K562 (cell line): ENCODE data around the gene DNAJC15. TPM values are rescaled to one million over a fixed set of nuclear protein-coding genes. Genes with fewer than 3 reads are reported as not detected.

Source experiments
- ATAC-seq: fragments of 200-7000 bp; cut with Tn5 transposase; 3 replicates; pipeline ENCODE4 v1.9.1; 2020; ENCODE audit warnings: moderate library complexity
- BruUV-seq: library from RNA; stranded (reverse); fragments of 400-500 nt; replicated peaks from 2 replicates; lab custom pipeline; 2021; lab: Mats Ljungman, UMichigan
- CTCF ChIA-PET: fragments of 300-600 bp; formaldehyde crosslinking; extraction: SDS; loops from one replicate; lab custom pipeline; 2021; ENCODE audit warnings: low intra/inter-chr PET ratio; lab: Yijun Ruan, JAX
- POLR2A ChIA-PET: fragments of 300-600, 350-650 bp; sonication (Branson Sonifier 250); formaldehyde crosslinking; extraction: SDS; loops from one replicate; lab custom pipeline; 2021; ENCODE audit warnings: antibody characterized with exemption, inconsistent platforms; lab: Yijun Ruan, JAX
- DNase-seq, 4 experiments: peaks; one replicate each; pipeline versions ENCODE4 v3.0.0 to v3.0.0-alpha.2; 2011 to 2018; ENCODE audit warnings: low spot score in 3 of 4, mixed read lengths in 3 of 4; ENCODE audit errors: extremely low read depth in 1 of 4
- FAIRE-seq: peaks from 2 replicates; lab custom pipeline; 2011; peaks lifted over from hg19 to GRCh38; lab: Jason Lieb, UNC
- H2AFZ ChIP-seq: 2 replicates; pipeline ENCODE4 v1.6.0; 2011; ENCODE audit warnings: low read depth, low read length, control low read depth, inconsistent platforms
- H3K27ac ChIP-seq: fragments of 200-600 bp; 3 replicates; pipeline ENCODE4 v1.8.0; 2011; ENCODE audit warnings: low read depth, mild to moderate bottlenecking, control low read depth, inconsistent platforms, low read length, moderate library complexity, mixed read lengths; ENCODE audit errors: extremely low read depth
- H3K27me3 ChIP-seq, 2 experiments: fragments of 300-600 bp in 1 of 2; 2 replicates in 1 of 2; 3 replicates in 1 of 2; pipeline versions ENCODE4 v1.6.0 to v1.8.0; 2011; ENCODE audit warnings: inconsistent platforms in 2 of 2, low read length in 2 of 2, mild to moderate bottlenecking in 1 of 2, mixed read lengths in 1 of 2, moderate library complexity in 1 of 2; ENCODE audit not compliant: control insufficient read depth in 2 of 2, insufficient read depth in 2 of 2
- H3K36me3 ChIP-seq: fragments of 300-600 bp; 3 replicates; pipeline ENCODE4 v1.8.0; 2011; ENCODE audit warnings: mild to moderate bottlenecking, low read length, inconsistent platforms; ENCODE audit not compliant: control insufficient read depth, insufficient read depth
- H3K4me1 ChIP-seq, 2 experiments: fragments of 200-600 bp in 1 of 2; replicated peaks in 1 of 2; 2 replicates in 1 of 2; 3 replicates in 1 of 2; pipeline versions ENCODE4 v1.5.1 to v1.8.0; 2011; ENCODE audit warnings: inconsistent platforms in 2 of 2, low read length in 2 of 2, mild to moderate bottlenecking in 1 of 2, mixed read lengths in 1 of 2, moderate library complexity in 1 of 2; ENCODE audit not compliant: control insufficient read depth in 2 of 2, insufficient read depth in 2 of 2
- H3K4me2 ChIP-seq: 2 replicates; pipeline ENCODE4 v1.6.1; 2011; ENCODE audit warnings: low read length, control low read depth, inconsistent platforms, mixed read lengths; ENCODE audit not compliant: insufficient read depth
- H3K4me3 ChIP-seq: fragments of 200-600 bp; sonication (generic), shearing (Covaris generic); 2 replicates; pipeline ENCODE4 v1.5.1; 2016; ENCODE audit warnings: control low read depth, inconsistent platforms
- H3K79me2 ChIP-seq: fragments of 200-600 bp; 3 replicates; pipeline ENCODE4 v1.8.0; 2011; ENCODE audit warnings: low read length, inconsistent platforms; ENCODE audit not compliant: control insufficient read depth, insufficient read depth
- H3K9ac ChIP-seq, 2 experiments: 2 replicates each; pipeline versions ENCODE4 v1.6.0 to v1.6.1; 2011; ENCODE audit warnings: low read depth in 2 of 2, low read length in 2 of 2, control low read depth in 1 of 2, inconsistent platforms in 1 of 2, mild to moderate bottlenecking in 1 of 2, mixed read lengths in 1 of 2; ENCODE audit not compliant: insufficient read depth in 1 of 2
- H3K9me1 ChIP-seq: one replicate; pipeline ENCODE4 v1.6.0; 2011; ENCODE audit warnings: inconsistent platforms, mild to moderate bottlenecking, low read length, moderate library complexity; ENCODE audit not compliant: control insufficient read depth, insufficient read depth
- H3K9me3 ChIP-seq: replicated peaks from 2 replicates; pipeline ENCODE4 v1.5.1; 2011; ENCODE audit warnings: low read depth, low read length, inconsistent platforms; ENCODE audit not compliant: control insufficient read depth, insufficient read depth
- H4K20me1 ChIP-seq: replicated peaks from 2 replicates; pipeline ENCODE4 v1.6.1; 2011; ENCODE audit warnings: low read length, inconsistent platforms, mixed read lengths; ENCODE audit not compliant: control insufficient read depth, insufficient read depth
- CREBBP ChIP-seq: IDR thresholded peaks from one replicate; pipeline ENCODE4 v1.6.1; 2012; ENCODE audit warnings: low read depth, mild to moderate bottlenecking, control low read depth, inconsistent platforms, low read length
- ETS1 ChIP-seq: conservative IDR thresholded peaks from 2 replicates; pipeline ENCODE4 v1.6.1; 2011; ENCODE audit warnings: low read depth, mild to moderate bottlenecking, low read length; ENCODE audit not compliant: control insufficient read depth
- RBM14 ChIP-seq: fragments of 200-400 bp; formaldehyde crosslinking; IDR thresholded peaks from 2 replicates; pipeline ENCODE4 v1.6.1; 2018; ENCODE audit warnings: low read depth, mild to moderate bottlenecking, low read length, moderate library complexity, borderline replicate concordance; ENCODE audit not compliant: insufficient read depth
- WGBS: fragments of 100-300 bp; shearing (Covaris generic); methylation state at CpG from one replicate; pipeline ENCODE4 v1.1.6; 2016; ENCODE audit warnings: low coverage, mixed read lengths; ENCODE audit not compliant: insufficient coverage; ENCODE audit errors: missing lambda C conversion rate; 5-methylcytosine and 5-hydroxymethylcytosine counted together
- in situ Hi-C: fragments of 300-500 bp; cut with MboI; formaldehyde crosslinking; loops from 4 replicates; pipeline ENCODE4 v1.15.0; 2018; ENCODE audit warnings: inconsistent platforms, mixed read lengths
- intact Hi-C: fragments of 100-400 bp; cut with micrococcal nuclease; formaldehyde crosslinking; loops from 2 replicates; pipeline ENCODE4 v1.14.2; 2022
- polyA plus RNA-seq, 8 experiments: library from polyadenylated mRNA; depleted of rRNA in 4 of 8; stranded (reverse) in 5 of 8; unstranded in 3 of 8; fragments of >200 nt; fragmentation: Nextera tagmentation in 2 of 8; fragmentation: Illumina TruSeq in 1 of 8; extraction: Ambion mirVana in 2 of 8; extraction: Trizol in 1 of 8; gene quantifications; 2 replicates each; pipeline versions ENCODE4 v1.2.1 to v1.2.3, GENCODE V29; 2011 to 2014; ENCODE audit warnings: inconsistent platforms in 1 of 8, missing spikeins in 1 of 8
- total RNA-seq, 7 experiments: library from RNA; depleted of rRNA in 6 of 7; stranded (reverse); fragments of >200 nt in 6 of 7; fragmentation: Illumina TruSeq in 2 of 7; extraction: Trizol in 2 of 7; gene quantifications; 2 replicates each; pipeline versions ENCODE4 v1.2.1 to v1.2.3, GENCODE V29; 2011 to 2021; ENCODE audit warnings: low replicate concordance in 1 of 7

DNAJC15 gene
- total and polyA plus RNA-seq, 9 of the 15 experiments (the other 6 are each of a cell fraction or from before 2014, with no cell fraction given): 0.47 to 3.8 (median 1.0) TPM

DNA sequence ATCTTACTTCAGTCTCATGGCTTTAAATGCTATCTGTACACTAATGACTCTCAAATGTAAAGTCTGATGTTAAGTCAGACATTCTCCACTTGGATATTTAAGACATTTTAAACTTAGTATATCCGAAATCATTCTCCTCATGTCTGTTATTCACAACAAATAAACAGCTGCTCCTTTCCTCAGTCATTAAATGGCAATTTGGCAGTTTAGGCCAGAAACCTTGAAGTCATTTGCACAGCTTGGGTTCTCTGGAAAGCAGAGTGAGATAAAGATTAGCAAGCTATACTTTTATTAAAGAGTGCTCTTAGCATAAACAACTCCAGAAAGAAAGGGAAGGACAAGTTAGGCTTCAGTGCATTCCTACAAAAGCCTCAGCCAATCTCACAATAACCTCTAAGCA lies 53.7 kb downstream of the DNAJC15 start:
- H3K9me3 ChIP-seq: no peaks in the 10 kb centered on the region
- 0% methylated on average over 1 of the region's 1 CpG for WGBS
- no peaks in the 10 kb centered on the region for H3K79me2 ChIP-seq
- no peaks in the 10 kb centered on the region for H4K20me1 ChIP-seq
- no peaks in the 10 kb centered on the region for H3K36me3 ChIP-seq
- no TSS peak for BruUV-seq
- intact Hi-C loops: no loop called here
- no peak for TF ChIP-seq CREBBP
- DNase-seq (no peak), FAIRE-seq (no peak), ATAC-seq (no peak)
- no peaks in the 10 kb centered on the region for H3K4me1 ChIP-seq
- in situ Hi-C loops: no loop called here
- no peaks in the 10 kb centered on the region for H3K9me1 ChIP-seq
- H2AFZ ChIP-seq: no peak overlapping the region
- no peak overlapping the region for H3K9ac ChIP-seq
- ChIA-PET CTCF (no interaction called here), POLR2A (no interaction called here)
- H3K27ac ChIP-seq: no peak overlapping the region
- no peaks in the 10 kb centered on the region for H3K27me3 ChIP-seq
- no peak overlapping the region for H3K4me3 ChIP-seq
- H3K4me2 ChIP-seq: no peak overlapping the region

DNA sequence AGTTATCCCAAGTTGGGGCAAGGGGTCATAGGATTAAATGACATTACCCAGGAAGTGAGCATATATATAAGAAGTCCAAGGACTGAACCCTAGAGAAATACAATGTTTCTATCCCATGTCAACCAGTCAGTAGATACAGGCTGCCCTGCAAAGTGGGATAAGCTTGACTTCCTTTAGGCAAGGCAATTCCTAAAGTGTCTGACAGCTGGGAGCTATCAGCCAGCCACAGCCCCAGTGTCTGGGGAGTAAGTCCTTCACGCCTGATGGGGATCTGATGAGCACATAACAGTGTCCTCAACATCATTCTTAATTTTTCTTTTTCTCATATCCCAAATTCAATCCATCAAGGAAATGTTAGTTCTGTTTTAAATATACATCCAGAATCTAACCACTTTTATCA lies 54.1 kb downstream of the DNAJC15 start:
- no peak overlapping the region for H3K4me2 ChIP-seq
- in situ Hi-C loops (no loop called here), intact Hi-C loops (no loop called here)
- ATAC-seq (no peak), FAIRE-seq (no peak), DNase-seq (no peak)
- H3K36me3 ChIP-seq: no peaks in the 10 kb centered on the region
- no peaks in the 10 kb centered on the region for H3K27me3 ChIP-seq
- no peaks in the 10 kb centered on the region for H3K9me3 ChIP-seq
- H3K9me1 ChIP-seq: no peaks in the 10 kb centered on the region
- H3K9ac ChIP-seq: no peak overlapping the region
- no TSS peak for BruUV-seq
- 17% methylated on average over 1 of the region's 1 CpG for WGBS
- no peaks in the 10 kb centered on the region for H3K79me2 ChIP-seq
- no peak overlapping the region for H3K27ac ChIP-seq
- no peaks in the 10 kb centered on the region for H3K4me1 ChIP-seq
- POLR2A ChIA-PET: no interaction called here
- no peak for TF ChIP-seq RBM14
- TF ChIP-seq ETS1: no peak
- no peak overlapping the region for H3K4me3 ChIP-seq
- no peaks in the 10 kb centered on the region for H4K20me1 ChIP-seq
- no peak overlapping the region for H2AFZ ChIP-seq
- CTCF ChIA-PET: no interaction called here
